GM19455 (cell line): Measurements from ENCODE around the gene LIM2.
"Not testable (repeated sequence)": the region's sequence is repeated elsewhere in the genome, so short reads cannot be mapped to it uniquely, and the experiment has no call there.

Experiments used
- ATAC-seq: cut with Tn5 transposase; IDR thresholded peaks from one replicate; pipeline ENCODE4 v1.9.1; 2021; ENCODE audit not compliant: unreplicated experiment

The LIM2 gene

DNA sequence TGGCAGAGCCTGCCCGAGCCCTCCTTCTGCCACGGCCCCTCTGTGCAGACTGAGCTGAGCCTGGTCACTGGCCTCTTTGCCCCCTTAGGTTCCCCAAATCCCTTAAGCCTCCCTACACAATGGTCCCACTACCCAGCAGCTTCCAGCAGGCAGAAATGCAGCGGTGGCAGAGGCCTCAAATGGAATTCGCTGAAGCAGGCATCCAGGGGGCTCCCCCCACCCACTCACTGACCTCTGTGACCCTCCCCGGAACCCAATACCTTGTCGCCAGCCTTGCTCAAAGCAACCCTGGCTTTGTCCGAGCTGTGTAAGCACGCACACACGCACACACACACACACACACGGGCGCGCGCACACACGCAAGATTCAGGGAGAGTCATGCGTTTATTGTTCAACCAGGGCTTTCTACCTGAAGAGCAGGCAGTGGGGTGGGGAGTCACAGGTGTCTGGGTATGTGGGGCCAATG is at the start of gene LIM2:
Gene LIM2, minus strand, starts transcription at position 51 of the 466 bp plus-strand sequence. CDS start 531 bp downstream, outside the sequence.
- ATAC-seq = no peak

- no peak for ATAC-seq
These were observed 46.7 kb upstream of the LIM2 start for GRCh38 chr19:51434456-51434855.

DNA sequence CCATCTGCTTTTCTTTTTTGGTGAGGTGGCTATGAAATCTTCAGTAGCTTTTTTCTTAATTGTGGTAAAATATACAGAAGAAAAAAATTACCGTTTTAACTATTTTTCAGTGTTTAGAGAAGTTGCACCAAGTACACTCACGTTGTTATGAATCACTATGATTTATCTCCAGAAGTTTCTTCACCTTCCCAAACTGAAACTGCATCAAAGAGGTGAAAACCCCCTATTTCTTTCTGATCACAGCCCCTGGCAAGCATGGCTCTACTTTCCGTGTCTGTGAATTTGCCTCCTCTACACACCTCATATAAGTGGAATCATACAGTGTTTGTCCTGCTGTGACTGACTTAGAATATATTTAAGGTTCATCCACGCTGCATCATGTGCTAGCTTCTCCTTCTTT is 45.3 kb upstream of the LIM2 start:
- no peak for ATAC-seq

- ATAC-seq = no peak
These were observed 43.4 kb upstream of the LIM2 start for GRCh38 chr19:51431124-51431523.

DNA sequence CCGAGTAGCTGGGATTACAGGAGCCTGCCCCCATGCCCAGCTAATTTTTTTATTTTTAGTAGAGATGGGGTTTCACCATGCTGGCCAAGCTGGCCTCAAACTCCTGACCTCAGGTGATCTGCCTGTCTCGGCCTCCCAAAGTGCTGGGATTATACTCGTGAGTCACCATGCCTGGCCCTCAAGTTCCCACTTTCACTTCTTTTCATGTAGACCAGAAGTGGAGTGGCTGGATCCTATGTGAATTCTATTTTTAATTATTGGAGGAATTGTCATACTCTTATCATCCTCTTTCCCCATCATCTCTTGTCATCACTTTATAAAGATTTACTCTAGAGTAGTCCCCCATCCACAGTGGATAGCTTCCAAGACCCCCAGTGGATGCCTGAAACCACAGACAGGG is 42.4 kb upstream of the LIM2 start:
- no peak for ATAC-seq

GRCh38 chr19:51427201-51427600 is 39.4 kb upstream of the LIM2 start:
- no peak for ATAC-seq

DNA sequence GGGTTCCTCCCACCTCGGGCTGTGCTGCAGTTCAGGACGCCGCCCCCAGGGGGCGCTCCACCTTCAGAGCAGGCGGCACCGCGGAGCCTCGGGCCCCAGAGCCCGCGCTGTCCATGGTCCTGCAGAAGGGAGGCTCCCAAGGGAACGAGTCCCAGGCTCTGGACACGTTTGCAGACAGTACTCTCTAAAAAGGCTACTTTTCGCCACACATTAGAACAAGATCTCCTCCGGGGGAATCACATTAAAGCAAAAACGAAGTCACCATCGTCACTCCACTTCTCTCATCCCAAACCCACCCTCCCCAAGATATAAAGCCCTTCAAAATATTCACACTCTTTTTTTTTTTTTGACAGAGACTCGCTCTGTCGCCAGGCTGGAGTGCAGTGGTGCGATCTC is 34.3 kb upstream of the LIM2 start:
- ATAC-seq = no peak

- ATAC-seq = no peak
These were observed 33.7 kb upstream of the LIM2 start for GRCh38 chr19:51421229-51422052.

GRCh38 chr19:51420511-51420910 is 32.7 kb upstream of the LIM2 start:
- ATAC-seq = not testable (repeated sequence)

DNA sequence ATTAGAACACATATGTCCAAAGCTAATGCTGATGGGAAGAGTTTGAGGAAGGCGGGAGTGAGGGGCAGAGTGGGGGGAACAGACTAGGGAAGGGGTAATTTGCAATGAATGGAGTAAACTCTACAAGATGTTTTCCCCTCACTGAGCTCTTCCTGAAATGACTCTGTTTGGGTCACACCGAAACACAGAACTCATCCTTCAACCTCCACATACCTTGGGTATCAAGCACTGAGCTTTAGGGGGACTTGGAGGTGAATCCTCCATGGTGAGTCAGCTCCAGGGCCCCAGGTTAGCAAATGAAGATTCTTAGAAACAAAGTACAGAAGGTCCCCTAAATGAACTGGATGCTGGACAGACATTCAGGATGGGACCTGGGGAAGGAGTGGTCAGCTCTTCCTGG is 30.9 kb upstream of the LIM2 start:
- no peak for ATAC-seq

DNA sequence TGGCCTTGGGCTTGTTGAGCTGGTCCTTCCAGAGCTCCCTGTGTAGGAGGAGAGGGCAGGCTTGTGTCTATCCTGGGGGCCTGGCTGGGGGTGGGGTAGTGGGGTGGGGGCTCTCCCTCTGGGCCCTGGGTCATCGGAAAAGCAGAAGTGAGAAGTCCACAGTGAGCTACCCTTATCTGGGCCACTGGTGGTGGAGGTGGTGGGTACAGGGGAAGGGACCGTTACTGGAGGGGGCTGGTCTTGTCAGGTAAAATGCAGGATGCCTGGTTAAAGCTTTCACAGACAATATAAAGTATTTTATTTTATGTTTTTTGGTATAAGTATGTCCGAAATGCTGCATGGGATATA is 30.0 kb upstream of the LIM2 start:
- no peak for ATAC-seq

GRCh38 chr19:51417107-51417809 is 29.5 kb upstream of the LIM2 start, which contains the start of gene SIGLEC10:
Gene SIGLEC10, minus strand, starts transcription at chr19:51417642. Its CDS starts 61 bp downstream, at chr19:51417581.
- no peak for ATAC-seq

DNA sequence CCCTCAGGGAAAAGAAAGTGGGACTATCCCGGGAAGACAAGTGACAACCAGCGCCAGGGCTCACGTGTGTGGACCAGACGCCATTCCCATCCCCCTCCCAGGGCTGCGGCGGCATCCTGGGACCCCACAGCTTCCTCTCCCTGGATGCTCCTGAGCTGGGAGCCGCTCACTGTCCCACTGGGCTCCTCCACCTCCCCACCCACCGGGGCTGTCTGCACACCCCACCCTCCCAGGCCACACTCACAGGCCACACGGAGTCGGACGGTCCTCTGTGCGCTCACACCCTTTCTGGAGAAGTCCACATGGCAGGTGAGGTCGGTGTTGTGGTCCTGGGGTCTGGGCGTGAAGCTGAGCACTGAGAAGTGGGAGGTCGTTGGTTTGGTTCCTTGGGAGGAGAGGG is 28.6 kb upstream of the LIM2 start:
- not testable (repeated sequence) for ATAC-seq

- ATAC-seq = no peak
These were observed 27.4 kb upstream of the LIM2 start for GRCh38 chr19:51415187-51415586.

GRCh38 chr19:51410950-51411748 is 23.4 kb upstream of the LIM2 start:
- no peak for ATAC-seq

DNA sequence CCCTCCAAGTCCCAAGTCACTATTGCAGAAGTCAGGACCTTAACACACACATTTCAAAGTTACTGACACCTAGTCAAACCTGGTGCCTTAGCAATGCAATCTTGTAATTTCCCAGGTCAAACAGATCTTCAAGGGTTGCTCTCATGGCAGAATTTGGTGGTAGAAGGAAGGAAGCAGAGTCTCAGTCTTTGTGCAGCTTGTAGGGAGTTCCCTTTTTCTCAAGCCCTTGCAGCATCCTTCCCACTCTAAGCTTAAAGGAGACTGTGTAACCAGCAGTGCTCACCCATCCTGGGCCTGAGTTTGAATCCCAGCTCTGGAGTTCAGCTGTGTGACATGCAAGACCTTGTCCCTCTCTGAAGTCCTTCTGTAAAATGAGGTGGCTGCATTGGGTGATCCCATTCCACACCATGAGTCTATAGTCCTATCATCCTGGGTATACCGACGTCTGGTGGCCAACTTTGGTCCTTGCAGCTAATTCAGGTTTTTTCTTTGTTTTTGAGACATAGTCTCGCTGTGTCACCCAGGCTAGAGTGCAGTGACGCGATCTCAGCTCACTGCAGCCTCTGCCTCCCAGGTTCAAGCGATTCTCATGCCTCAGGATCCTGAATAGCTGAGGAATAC is 19.8 kb upstream of the LIM2 start:
- ATAC-seq = no peak

DNA sequence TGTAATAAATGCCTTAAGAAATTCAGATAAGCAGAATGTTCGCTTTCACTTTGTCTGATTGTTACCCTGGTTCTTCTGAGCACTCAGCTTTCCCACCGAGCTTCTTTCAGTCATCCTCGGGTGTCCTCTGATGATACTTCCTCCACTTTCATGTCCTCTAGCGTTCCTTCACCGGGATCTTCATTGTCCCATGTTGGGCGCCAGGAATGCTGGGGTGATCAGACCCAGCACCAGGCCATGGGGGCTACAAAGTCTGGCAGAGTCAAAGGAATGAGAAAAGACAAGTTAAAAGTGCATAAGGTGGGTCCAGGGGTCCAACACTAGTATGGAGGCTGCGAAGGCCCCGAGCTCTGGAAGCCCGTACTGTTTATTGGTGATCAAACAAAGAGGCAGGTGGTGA is 14.3 kb upstream of the LIM2 start:
- no peak for ATAC-seq

DNA sequence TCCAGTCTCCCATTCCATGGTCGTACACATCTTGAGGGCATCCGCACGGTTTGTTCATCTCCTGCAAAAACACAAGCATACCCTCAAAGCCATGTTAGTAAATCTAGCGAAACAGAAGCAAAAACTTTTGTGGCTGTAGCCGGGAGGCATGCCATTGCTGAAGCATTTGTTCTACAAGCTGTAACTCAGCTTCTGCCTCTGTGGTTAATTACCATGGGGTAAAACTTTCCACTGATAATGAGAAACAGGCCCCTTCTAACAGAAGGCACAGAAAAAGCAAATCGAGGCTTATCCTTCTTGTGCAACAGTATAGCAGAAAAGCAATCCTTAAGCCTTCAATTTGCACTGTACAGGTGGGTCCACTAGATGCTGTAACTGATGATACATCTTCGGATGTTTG is 12.2 kb upstream of the LIM2 start:
- not testable (repeated sequence) for ATAC-seq

GRCh38 chr19:51399231-51399630 is 11.5 kb upstream of the LIM2 start:
- ATAC-seq = no peak

DNA sequence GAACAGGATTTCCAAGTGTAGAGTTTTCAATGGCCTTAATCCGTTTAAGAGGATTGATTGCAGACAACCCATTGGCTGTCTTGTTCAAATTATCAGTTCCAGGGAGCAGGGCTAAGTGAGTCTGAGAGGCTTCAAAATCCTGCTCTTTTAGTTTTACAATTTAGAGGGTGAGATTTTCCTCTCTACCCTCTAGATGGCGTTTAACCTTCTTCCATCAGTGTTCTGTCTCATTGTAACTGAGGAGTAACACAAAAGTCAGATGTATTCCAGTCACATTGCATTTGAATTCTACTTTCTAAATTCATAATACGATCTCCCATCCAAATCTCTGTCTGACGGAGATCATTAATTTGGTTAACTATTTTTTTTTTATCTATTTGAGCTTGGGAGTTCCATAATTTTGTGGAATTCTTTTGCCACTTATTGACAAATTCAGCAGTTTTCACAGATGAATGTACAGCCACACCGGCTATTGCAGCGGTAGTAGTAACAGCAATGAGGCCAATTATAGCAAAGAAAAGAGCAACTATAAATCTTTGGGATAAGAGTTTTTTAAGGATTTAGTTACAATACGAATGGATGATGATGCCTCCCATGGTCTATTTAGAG is 10.4 kb upstream of the LIM2 start:
- no peak for ATAC-seq

DNA sequence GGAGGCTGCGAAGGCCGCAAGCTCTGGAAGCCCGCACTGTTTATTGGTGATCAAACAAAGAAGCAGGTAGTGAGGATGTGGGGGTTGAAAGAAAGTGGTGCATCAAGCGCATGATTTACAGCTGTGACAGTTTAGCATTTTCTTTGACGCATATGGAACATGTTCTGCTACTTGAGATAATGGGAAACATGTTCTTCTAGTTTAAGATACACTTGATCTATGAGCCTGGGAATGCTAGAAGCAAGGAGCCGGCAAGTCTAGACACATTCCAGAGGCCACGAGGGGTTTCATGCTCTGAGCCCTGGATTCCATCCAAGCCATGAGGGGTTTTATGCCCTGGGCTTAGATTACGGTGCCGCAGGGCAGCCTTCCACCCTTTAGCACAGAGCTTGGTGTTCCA is 9.7 kb upstream of the LIM2 start:
- ATAC-seq = not testable (repeated sequence)
